Measurements from ENCODE around the gene C5orf58.

The C5orf58 gene

GRCh38 chr5:170223360-170223759 is 9.4 kb upstream of the C5orf58 start:
- TF ChIP-seq SUZ12 (IDR thresholded peaks at IDR 0.05; ENCODE audit: extremely low read depth, insufficient read depth, insufficient read length) (no peak), YY1 (IDR thresholded peaks at IDR 0.05; ENCODE audit: insufficient read depth, insufficient read length) (no peak), ZNF274 (IDR thresholded peaks at IDR 0.05; ENCODE audit: low read depth, low read length) (no peak)
- Histone ChIP-seq H3K27me3 (ENCODE audit: insufficient read depth, insufficient read length) (no peaks in the 10 kb centered on the region), H3K36me3 (ENCODE audit: insufficient read depth, insufficient read length, low read length) (no peaks in the 10 kb centered on the region), H3K4me3 (ENCODE audit: insufficient read length, low read depth) (no peak overlapping the region), H3K9me3 (ENCODE audit: insufficient read depth, low read length) (no peaks in the 10 kb centered on the region), H3K9ac (ENCODE audit: insufficient read length, low read depth) (no peak overlapping the region), H3K4me1 (ENCODE audit: insufficient read depth, insufficient read length) (no peaks in the 10 kb centered on the region)
- DNase-seq (ENCODE audit: low read depth, low spot score): no peak

- DNase-seq (ENCODE audit: low read depth, low spot score): no peak
- TF ChIP-seq SUZ12 (IDR thresholded peaks at IDR 0.05; ENCODE audit: extremely low read depth, insufficient read depth, insufficient read length) (no peak), YY1 (IDR thresholded peaks at IDR 0.05; ENCODE audit: insufficient read depth, insufficient read length) (no peak), ZNF274 (IDR thresholded peaks at IDR 0.05; ENCODE audit: low read depth, low read length) (no peak)
- Histone ChIP-seq H3K9me3 (ENCODE audit: insufficient read depth, low read length) (no peaks in the 10 kb centered on the region), H3K36me3 (ENCODE audit: insufficient read depth, insufficient read length, low read length) (no peaks in the 10 kb centered on the region), H3K4me3 (ENCODE audit: insufficient read length, low read depth) (no peak overlapping the region), H3K9ac (ENCODE audit: insufficient read length, low read depth) (no peak overlapping the region), H3K4me1 (ENCODE audit: insufficient read depth, insufficient read length) (no peaks in the 10 kb centered on the region), H3K27me3 (ENCODE audit: insufficient read depth, insufficient read length) (no peaks in the 10 kb centered on the region)
These were observed 8.9 kb upstream of the C5orf58 start for GRCh38 chr5:170223906-170224305.

- no peaks in the 10 kb centered on the region for H3K27me3 ChIP-seq (ENCODE audit: insufficient read depth, insufficient read length)
- DNase-seq (ENCODE audit: low read depth, low spot score): peak; percentile 64
- no peaks in the 10 kb centered on the region for H3K9me3 ChIP-seq (ENCODE audit: insufficient read depth, low read length)
- H3K9ac ChIP-seq (ENCODE audit: insufficient read length, low read depth): no peak overlapping the region
- no peak overlapping the region for H3K4me3 ChIP-seq (ENCODE audit: insufficient read length, low read depth)
- H3K36me3 ChIP-seq (ENCODE audit: insufficient read depth, insufficient read length, low read length): no peaks in the 10 kb centered on the region
- H3K4me1 ChIP-seq (ENCODE audit: insufficient read depth, insufficient read length): no peaks in the 10 kb centered on the region
- no peak for TF ChIP-seq ZNF274 (IDR thresholded peaks at IDR 0.05; ENCODE audit: low read depth, low read length)
- TF ChIP-seq SUZ12 (IDR thresholded peaks at IDR 0.05; ENCODE audit: extremely low read depth, insufficient read depth, insufficient read length): no peak
- no peak for TF ChIP-seq YY1 (IDR thresholded peaks at IDR 0.05; ENCODE audit: insufficient read depth, insufficient read length)
These were observed 7.3 kb upstream of the C5orf58 start for GRCh38 chr5:170225326-170226128.

GRCh38 chr5:170226129-170226615 is 6.6 kb upstream of the C5orf58 start:
- Histone ChIP-seq H3K36me3 (ENCODE audit: insufficient read depth, insufficient read length, low read length) (no peaks in the 10 kb centered on the region), H3K9me3 (ENCODE audit: insufficient read depth, low read length) (no peaks in the 10 kb centered on the region), H3K4me3 (ENCODE audit: insufficient read length, low read depth) (no peak overlapping the region), H3K27me3 (ENCODE audit: insufficient read depth, insufficient read length) (no peaks in the 10 kb centered on the region), H3K9ac (ENCODE audit: insufficient read length, low read depth) (no peak overlapping the region), H3K4me1 (ENCODE audit: insufficient read depth, insufficient read length) (no peaks in the 10 kb centered on the region)
- no peak for TF ChIP-seq ZNF274 (IDR thresholded peaks at IDR 0.05; ENCODE audit: low read depth, low read length)
- TF ChIP-seq SUZ12 (IDR thresholded peaks at IDR 0.05; ENCODE audit: extremely low read depth, insufficient read depth, insufficient read length): no peak
- TF ChIP-seq YY1 (IDR thresholded peaks at IDR 0.05; ENCODE audit: insufficient read depth, insufficient read length): no peak
- no peak for DNase-seq (ENCODE audit: low read depth, low spot score)

- Histone ChIP-seq H3K27me3 (ENCODE audit: insufficient read depth, insufficient read length) (no peaks in the 10 kb centered on the region), H3K4me3 (ENCODE audit: insufficient read length, low read depth) (no peak overlapping the region), H3K9ac (ENCODE audit: insufficient read length, low read depth) (no peak overlapping the region), H3K9me3 (ENCODE audit: insufficient read depth, low read length) (no peaks in the 10 kb centered on the region), H3K4me1 (ENCODE audit: insufficient read depth, insufficient read length) (no peaks in the 10 kb centered on the region), H3K36me3 (ENCODE audit: insufficient read depth, insufficient read length, low read length) (no peaks in the 10 kb centered on the region)
- no peak for TF ChIP-seq ZNF274 (IDR thresholded peaks at IDR 0.05; ENCODE audit: low read depth, low read length)
- TF ChIP-seq SUZ12 (IDR thresholded peaks at IDR 0.05; ENCODE audit: extremely low read depth, insufficient read depth, insufficient read length): no peak
- no peak for TF ChIP-seq YY1 (IDR thresholded peaks at IDR 0.05; ENCODE audit: insufficient read depth, insufficient read length)
- DNase-seq (ENCODE audit: low read depth, low spot score): no peak
These were observed 6.1 kb upstream of the C5orf58 start for GRCh38 chr5:170226661-170227060.

GRCh38 chr5:170228762-170229435 is 3.9 kb upstream of the C5orf58 start:
- Histone ChIP-seq H3K27me3 (ENCODE audit: insufficient read depth, insufficient read length) (no peaks in the 10 kb centered on the region), H3K4me3 (ENCODE audit: insufficient read length, low read depth) (no peak overlapping the region), H3K9ac (ENCODE audit: insufficient read length, low read depth) (no peak overlapping the region), H3K9me3 (ENCODE audit: insufficient read depth, low read length) (no peaks in the 10 kb centered on the region; the same call in 1 of the 2 replicates), H3K36me3 (ENCODE audit: insufficient read depth, insufficient read length, low read length) (no peaks in the 10 kb centered on the region), H3K4me1 (ENCODE audit: insufficient read depth, insufficient read length) (no peaks in the 10 kb centered on the region)
- DNase-seq (ENCODE audit: low read depth, low spot score): no peak
- TF ChIP-seq YY1 (IDR thresholded peaks at IDR 0.05; ENCODE audit: insufficient read depth, insufficient read length) (no peak), SUZ12 (IDR thresholded peaks at IDR 0.05; ENCODE audit: extremely low read depth, insufficient read depth, insufficient read length) (no peak), ZNF274 (IDR thresholded peaks at IDR 0.05; ENCODE audit: low read depth, low read length) (no peak)

- TF ChIP-seq YY1 (IDR thresholded peaks at IDR 0.05; ENCODE audit: insufficient read depth, insufficient read length) (no peak), ZNF274 (IDR thresholded peaks at IDR 0.05; ENCODE audit: low read depth, low read length) (no peak), SUZ12 (IDR thresholded peaks at IDR 0.05; ENCODE audit: extremely low read depth, insufficient read depth, insufficient read length) (no peak)
- DNase-seq (ENCODE audit: low read depth, low spot score): no peak
- Histone ChIP-seq H3K27me3 (ENCODE audit: insufficient read depth, insufficient read length) (no peaks in the 10 kb centered on the region), H3K4me1 (ENCODE audit: insufficient read depth, insufficient read length) (no peaks in the 10 kb centered on the region), H3K9ac (ENCODE audit: insufficient read length, low read depth) (no peak overlapping the region), H3K36me3 (ENCODE audit: insufficient read depth, insufficient read length, low read length) (no peaks in the 10 kb centered on the region), H3K4me3 (ENCODE audit: insufficient read length, low read depth) (no peak overlapping the region), H3K9me3 (ENCODE audit: insufficient read depth, low read length) (no peaks in the 10 kb centered on the region; the same call in 1 of the 2 replicates)
These were observed 640 bp downstream of the C5orf58 start for GRCh38 chr5:170233358-170233892.
